ENCODE data around the gene GPC6.

DNA sequence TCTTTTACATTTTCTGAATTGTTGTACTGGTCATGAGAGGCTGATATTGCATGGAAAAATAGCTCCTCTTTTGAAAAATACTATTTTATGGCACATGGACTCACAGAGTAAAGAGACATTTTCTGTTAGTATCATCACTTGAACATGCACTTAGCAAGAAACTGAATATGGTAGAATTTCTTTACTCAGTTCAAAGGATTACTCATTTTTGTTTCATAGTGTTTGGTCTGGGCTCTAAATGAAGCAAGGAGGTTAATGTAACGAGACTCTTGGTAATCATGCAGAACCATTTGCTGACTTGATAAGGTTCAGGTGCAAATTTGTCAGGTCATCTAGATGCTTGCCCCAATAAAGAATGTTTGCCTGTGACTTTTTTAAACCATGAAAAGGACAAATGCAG, 63.2 kb downstream of the GPC6 start:
- TF ChIP-seq, protein P1, sequence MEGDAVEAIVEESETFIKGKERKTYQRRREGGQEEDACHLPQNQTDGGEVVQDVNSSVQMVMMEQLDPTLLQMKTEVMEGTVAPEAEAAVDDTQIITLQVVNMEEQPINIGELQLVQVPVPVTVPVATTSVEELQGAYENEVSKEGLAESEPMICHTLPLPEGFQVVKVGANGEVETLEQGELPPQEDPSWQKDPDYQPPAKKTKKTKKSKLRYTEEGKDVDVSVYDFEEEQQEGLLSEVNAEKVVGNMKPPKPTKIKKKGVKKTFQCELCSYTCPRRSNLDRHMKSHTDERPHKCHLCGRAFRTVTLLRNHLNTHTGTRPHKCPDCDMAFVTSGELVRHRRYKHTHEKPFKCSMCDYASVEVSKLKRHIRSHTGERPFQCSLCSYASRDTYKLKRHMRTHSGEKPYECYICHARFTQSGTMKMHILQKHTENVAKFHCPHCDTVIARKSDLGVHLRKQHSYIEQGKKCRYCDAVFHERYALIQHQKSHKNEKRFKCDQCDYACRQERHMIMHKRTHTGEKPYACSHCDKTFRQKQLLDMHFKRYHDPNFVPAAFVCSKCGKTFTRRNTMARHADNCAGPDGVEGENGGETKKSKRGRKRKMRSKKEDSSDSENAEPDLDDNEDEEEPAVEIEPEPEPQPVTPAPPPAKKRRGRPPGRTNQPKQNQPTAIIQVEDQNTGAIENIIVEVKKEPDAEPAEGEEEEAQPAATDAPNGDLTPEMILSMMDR (IDR thresholded peaks at IDR 0.05; ENCODE audit: insufficient read depth, low read depth, low read length), result no peak
- no peak for TF ChIP-seq EZH2 (IDR thresholded peaks at IDR 0.05; ENCODE audit: insufficient read depth, low read length)

All from astrocyte (in vitro differentiated cells and primary cell).